ENCODE measurements around the gene CPNE9.

- TF ChIP-seq CTCF (conservative IDR thresholded peaks at IDR 0.05 in 1 of 2, IDR thresholded peaks at IDR 0.05 in 1 of 2; ENCODE audit: low read depth in 1 of 2, low read length in 2 of 2): no peak
- TF ChIP-seq EZH2 (IDR thresholded peaks at IDR 0.05; ENCODE audit: low read length, missing control alignments): no peak
Measured at GRCh38 chr3:9769012-9769411, 65.4 kb downstream of the CPNE9 start.

Measured in fibroblast of lung (primary cell).